Measurements from ENCODE around the gene NOL4L.

GRCh38 chr20:32460683-32461320, 124.3 kb downstream of the NOL4L start:
- TF ChIP-seq CTCF (IDR thresholded peaks at IDR 0.05) (no peak), RCOR1 (IDR thresholded peaks at IDR 0.05; ENCODE audit: low read depth, low read length) (no peak), CHD4 (IDR thresholded peaks at IDR 0.05; ENCODE audit: borderline replicate concordance) (no peak), POLR2A (IDR thresholded peaks at IDR 0.05; ENCODE audit: low read length) (no peak), BCL3 (IDR thresholded peaks at IDR 0.05) (no peak), EP300 (IDR thresholded peaks at IDR 0.05) (no peak), MAZ (IDR thresholded peaks at IDR 0.05; ENCODE audit: borderline replicate concordance, low read depth, low read length) (no peak), REST (IDR thresholded peaks at IDR 0.05) (no peak), KDM5A (IDR thresholded peaks at IDR 0.05) (no peak)
